Metanephros (tissue), 1 donor: ENCODE data around the gene TMEM79. TPM values are rescaled to one million over a fixed set of nuclear protein-coding genes. Genes with fewer than 3 reads are reported as not detected.

ENCODE experiments used
- total RNA-seq: library from RNA; depleted of rRNA; stranded (reverse); fragments of >200 nt; gene quantifications from one replicate; pipeline ENCODE4 v1.2.3, GENCODE V29; 2014

TMEM79 gene, protein sequence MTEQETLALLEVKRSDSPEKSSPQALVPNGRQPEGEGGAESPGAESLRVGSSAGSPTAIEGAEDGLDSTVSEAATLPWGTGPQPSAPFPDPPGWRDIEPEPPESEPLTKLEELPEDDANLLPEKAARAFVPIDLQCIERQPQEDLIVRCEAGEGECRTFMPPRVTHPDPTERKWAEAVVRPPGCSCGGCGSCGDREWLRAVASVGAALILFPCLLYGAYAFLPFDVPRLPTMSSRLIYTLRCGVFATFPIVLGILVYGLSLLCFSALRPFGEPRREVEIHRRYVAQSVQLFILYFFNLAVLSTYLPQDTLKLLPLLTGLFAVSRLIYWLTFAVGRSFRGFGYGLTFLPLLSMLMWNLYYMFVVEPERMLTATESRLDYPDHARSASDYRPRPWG
- total RNA-seq, result 4.0 TPM

DNA sequence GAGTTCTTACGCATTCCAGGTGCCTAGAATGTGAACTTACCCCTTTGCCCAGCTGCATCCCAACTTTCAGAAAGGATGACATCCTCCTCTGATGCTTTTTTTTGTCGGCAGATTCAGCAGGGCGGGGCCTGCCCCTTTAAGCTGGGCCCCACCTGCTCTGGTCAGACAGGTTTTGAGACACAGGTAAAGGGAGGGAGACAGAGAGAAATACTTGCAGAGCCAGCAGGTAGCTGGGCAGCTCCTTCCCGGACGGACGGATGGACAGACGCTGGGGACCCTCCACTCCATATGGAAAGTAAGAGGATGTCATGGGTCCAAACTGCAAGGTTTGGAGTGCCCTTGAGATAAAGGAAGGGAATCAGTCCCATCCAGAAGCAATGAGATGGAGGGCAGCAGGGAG lies at the start of gene TMEM79:
Gene TMEM79 (plus strand): TSS at position 214 of the 400 bp plus-strand sequence. CDS start 902 bp downstream, outside the sequence.

DNA sequence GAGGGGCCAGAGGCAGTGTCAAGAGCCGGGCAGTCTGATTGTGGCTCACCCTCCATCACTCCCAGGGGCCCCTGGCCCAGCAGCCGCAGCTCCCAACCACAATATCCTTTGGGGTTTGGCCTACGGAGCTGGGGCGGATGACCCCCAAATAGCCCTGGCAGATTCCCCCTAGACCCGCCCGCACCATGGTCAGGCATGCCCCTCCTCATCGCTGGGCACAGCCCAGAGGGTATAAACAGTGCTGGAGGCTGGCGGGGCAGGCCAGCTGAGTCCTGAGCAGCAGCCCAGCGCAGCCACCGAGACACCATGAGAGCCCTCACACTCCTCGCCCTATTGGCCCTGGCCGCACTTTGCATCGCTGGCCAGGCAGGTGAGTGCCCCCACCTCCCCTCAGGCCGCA lies 42.2 kb upstream of the TMEM79 start, which contains the start of gene BGLAP:
Gene BGLAP (plus strand): TSS at position 259 of the 400 bp plus-strand sequence. CDS start 48 bp downstream, at position 307.

DNA sequence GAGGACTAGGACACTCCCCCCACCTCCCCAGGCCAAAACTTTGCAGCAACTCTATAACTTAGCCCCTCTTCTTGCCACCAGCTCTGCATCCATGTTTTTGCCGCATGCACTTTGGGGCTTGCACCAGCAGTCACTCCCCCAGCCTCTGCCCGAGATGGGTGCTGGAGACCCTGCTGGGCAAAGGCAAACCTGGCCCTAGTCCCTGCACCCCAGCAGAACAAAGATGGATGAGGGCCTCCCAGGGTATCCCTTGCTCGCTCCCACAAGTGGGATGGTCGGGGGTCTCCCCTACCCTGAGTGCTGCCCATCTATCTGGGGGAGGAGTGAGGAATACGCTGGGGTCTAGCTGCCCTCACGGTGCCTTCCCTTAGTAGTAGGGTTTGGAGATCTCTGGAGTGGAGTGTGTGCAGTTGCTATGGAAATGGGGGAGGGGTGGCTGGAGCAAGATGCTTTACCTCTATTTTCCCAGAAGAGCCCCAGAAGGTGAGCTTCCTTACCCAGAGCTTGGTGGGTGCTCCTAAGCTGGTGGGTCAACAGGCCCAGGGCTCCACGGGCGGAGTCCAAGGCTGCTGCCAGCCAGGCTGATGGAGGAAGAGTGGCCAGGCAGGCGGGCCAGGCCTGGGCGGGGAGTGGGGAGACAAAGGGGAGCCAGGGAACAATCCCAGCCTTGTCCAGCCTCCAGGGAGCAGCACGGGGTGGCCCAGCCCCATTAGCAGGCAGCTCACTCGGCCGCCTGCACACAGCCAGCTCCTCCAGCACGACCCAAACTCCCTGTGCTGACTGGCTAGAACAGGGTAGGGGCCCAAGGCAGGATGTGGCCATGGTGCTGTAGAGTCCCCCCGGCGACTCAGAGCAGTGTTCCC lies 36.4 kb upstream of the TMEM79 start, which contains the start of gene PAQR6:
Gene PAQR6 (minus strand): TSS at position 597 of the 863 bp plus-strand sequence. CDS start 1,325 bp downstream, outside the sequence.

DNA sequence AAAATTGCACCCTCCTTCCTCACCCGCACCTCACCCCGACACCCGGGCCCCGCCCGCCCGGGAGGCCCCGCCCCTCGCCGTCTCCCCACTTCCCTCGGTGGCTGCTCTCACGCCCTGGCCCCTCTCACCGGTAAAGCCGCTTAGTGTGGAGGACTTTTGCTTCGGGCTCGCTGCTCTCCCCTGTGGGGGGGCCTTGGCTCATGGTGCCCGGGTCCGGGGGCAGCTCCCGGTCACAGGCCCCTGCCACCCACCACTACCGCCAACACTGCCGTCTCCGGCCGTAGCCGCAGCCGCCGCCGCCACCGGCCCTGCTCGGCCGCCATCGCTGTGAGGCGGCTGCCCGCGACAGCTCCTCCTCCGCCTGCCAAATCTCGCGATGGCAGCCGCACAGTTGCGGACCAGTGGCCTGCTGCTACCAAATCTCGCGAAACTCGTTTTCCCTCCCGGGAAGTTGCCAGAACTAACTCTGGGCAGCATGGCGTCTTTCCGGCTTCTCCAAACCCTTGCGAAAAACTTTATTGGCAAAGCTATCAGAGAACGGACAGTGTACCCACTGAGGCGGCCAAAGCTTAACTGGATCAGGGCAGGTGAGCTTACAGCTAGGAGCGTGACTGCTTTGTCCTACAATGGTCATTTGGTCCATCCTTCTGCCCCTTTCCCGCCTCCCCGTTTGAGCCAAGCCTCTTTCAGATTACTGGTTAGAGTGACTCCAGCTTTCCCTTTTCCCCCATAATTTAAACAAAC lies 1.5 kb upstream of the TMEM79 start, which contains the start of gene SMG5:
Gene SMG5 (minus strand): TSS at position 347 of the 744 bp plus-strand sequence. CDS start 145 bp downstream, at position 202.

DNA sequence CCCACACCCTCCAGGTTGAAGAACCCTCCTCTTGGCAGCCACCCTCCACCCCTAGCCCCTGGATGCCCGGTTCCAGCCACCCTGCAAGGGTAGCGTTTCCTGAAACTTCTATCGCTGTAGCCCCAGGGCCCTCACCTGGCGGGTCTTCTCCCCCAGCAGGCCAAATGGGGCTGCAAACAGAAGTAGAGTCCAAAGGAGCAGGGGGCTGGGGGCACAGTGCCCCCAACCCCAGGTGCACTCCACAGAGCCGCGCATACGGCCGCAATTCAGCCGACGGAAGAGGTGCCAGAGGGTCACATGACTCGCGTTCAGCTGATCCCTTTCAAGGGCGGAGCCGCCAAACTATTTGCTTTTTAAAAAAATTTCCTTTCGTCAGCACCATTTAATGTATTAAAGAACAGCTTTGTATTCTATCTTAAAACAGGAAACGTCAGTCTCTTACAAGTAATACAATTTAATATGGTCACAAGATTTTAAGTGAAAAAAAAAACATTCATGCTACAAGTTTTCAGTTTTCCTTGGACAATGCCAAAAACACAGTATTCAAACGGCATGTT lies 11.3 kb downstream of the TMEM79 start, which contains the start of gene GLMP:
Gene GLMP (minus strand): TSS at position 289 of the 557 bp plus-strand sequence. CDS start 34 bp downstream, at position 255.

DNA sequence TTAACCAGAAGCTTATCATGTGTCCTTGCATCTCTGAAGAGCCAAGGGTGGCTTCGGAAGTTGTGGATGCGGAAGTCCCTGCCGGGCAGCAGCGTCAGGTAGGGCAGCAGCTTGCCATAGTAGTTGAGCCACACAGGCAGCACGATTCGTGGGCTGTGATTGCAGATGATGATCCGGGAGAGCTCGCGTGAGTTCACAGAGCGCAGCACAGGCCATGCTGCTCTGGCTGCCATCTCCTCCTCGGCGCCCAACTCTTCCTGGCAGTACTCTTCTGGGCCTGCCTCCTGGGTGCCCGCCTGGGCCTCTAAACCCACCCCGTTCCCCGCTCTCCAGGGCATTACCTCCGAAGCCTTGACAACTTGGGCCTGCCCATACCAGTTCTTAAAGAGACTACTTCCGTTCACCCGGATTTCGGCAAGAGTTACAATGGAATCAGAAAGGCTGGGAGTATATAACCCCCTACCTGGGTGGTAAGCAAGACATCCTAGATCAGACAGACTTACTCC lies 14.8 kb downstream of the TMEM79 start, which contains the start of gene VHLL:
Gene VHLL (minus strand): TSS at position 456 of the 506 bp plus-strand sequence. CDS start 118 bp downstream, at position 338.

DNA sequence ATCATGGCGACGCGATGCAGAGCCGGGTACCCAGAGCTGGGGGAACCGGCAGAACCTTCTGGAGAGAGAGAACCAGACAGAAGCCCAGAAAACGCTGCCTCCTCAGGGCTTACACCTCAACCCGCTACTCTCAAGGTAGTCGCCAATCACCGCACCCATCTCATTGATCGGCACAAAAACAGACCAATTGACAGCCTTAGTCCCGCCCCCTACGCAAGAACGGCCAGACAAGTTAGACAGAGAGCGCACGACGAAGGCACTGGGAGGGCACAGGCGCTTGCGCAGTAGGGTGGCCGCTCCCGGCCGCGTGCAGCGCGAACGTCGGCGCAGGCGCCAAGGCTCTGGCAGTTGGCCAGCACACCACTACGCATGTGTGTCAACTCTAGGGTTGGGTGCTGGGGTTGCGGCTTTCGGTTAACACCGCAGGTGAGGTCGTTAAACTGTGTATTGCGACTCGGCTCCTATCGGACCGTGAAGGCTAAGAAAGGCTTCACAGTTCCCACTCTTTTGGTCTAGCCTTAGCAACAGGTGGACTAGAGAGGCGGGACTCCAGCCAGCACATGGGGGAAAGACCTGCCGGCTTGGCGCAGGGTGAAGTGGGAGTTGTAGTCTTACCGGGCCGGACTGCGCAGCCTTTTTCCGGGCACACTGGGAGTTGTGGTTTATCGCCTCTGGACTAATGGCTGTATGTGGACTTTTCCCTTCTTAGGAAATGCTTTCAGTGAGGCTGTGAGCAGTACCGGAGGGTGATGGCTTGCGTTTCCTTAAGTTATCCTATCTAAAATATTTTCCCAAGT lies 54.3 kb downstream of the TMEM79 start, which contains the start of the genes CCT3 and TSACC:
Gene CCT3 (minus strand): TSS at position 113 of the 797 bp plus-strand sequence. CDS start 108 bp downstream, at position 5.
Gene TSACC (plus strand): TSS at position 347 of the 797 bp plus-strand sequence. CDS start 1,232 bp downstream, outside the sequence.

Other genes with a start within 250 kb of the TMEM79 start
- gene UBQLN4, start 230.5 kb upstream of the TMEM79 start, total RNA-seq, result 19.7 TPM
- gene LAMTOR2, start 229.5 kb upstream of the TMEM79 start, total RNA-seq, result 68.4 TPM
- gene RAB25, start 223.2 kb upstream of the TMEM79 start, total RNA-seq, result 34.3 TPM
- gene MEX3A, start 201.9 kb upstream of the TMEM79 start, total RNA-seq, result 29.6 TPM
- 182 TPM for gene LMNA, start 169.6 kb upstream of the TMEM79 start, total RNA-seq
- 20.3 TPM for gene SEMA4A, start 130.7 kb upstream of the TMEM79 start, total RNA-seq
- gene SLC25A44, start 90.2 kb upstream of the TMEM79 start, total RNA-seq, result 20.6 TPM
- 69.0 TPM for gene PMF1, start 71.3 kb upstream of the TMEM79 start, total RNA-seq
- gene BGLAP, start 42.1 kb upstream of the TMEM79 start, total RNA-seq, result 2.1 TPM
- 1.9 TPM for gene PAQR6, start 36.3 kb upstream of the TMEM79 start, total RNA-seq
- 56.5 TPM for gene SMG5, start 1.5 kb upstream of the TMEM79 start, total RNA-seq
- gene GLMP, start 11.4 kb downstream of the TMEM79 start, total RNA-seq, result 45.4 TPM
- gene VHLL, start 15.0 kb downstream of the TMEM79 start, total RNA-seq, result not detected
- gene CCT3, start 54.0 kb downstream of the TMEM79 start, total RNA-seq, result 204 TPM
- not detected for gene TSACC, start 54.2 kb downstream of the TMEM79 start, total RNA-seq
- gene RHBG, start 84.9 kb downstream of the TMEM79 start, total RNA-seq, result 7.6 TPM
- 31.0 TPM for gene MEF2D, start 216.4 kb downstream of the TMEM79 start, total RNA-seq